Liver (tissue), 9 donors: Measurements from ENCODE around the gene DMAC1. TPM values are rescaled to one million over a fixed set of nuclear protein-coding genes. Genes with fewer than 3 reads are reported as not detected.

ENCODE experiments used
- DNase-seq: peaks from one replicate; pipeline ENCODE4 v3.0.0-alpha.2; 2017; ENCODE audit warnings: low spot score
- H3K27ac ChIP-seq, 2 donors: one replicate each; pipeline ENCODE4 v1.7.0; 2013; ENCODE audit warnings: inconsistent platforms in 2 of 2, low read length in 2 of 2, control low read depth in 1 of 2, low read depth in 1 of 2, mild to moderate bottlenecking in 1 of 2
- H3K27me3 ChIP-seq, 4 donors: one replicate each; pipeline versions ENCODE4 v1.6.1 to v1.7.0; 2013; ENCODE audit warnings: low read length in 3 of 4, inconsistent platforms in 1 of 4, mild to moderate bottlenecking in 1 of 4, moderate library complexity in 1 of 4; ENCODE audit not compliant: control insufficient read depth in 4 of 4, insufficient read depth in 4 of 4
- H3K36me3 ChIP-seq, 4 donors: one replicate each; pipeline versions ENCODE4 v1.6.1 to v1.7.0; 2013; ENCODE audit warnings: low read length in 3 of 4, mild to moderate bottlenecking in 3 of 4, low read depth in 1 of 4, moderate library complexity in 1 of 4; ENCODE audit not compliant: control insufficient read depth in 4 of 4, insufficient read depth in 3 of 4
- H3K4me1 ChIP-seq, 4 donors: one replicate each; pipeline versions ENCODE4 v1.6.1 to v1.7.0; 2013; ENCODE audit warnings: low read length in 3 of 4, mild to moderate bottlenecking in 3 of 4, moderate library complexity in 1 of 4; ENCODE audit not compliant: control insufficient read depth in 4 of 4, insufficient read depth in 4 of 4
- H3K4me3 ChIP-seq, 3 donors: one replicate each; pipeline versions ENCODE4 v1.6.1 to v1.7.0; 2013; ENCODE audit warnings: low read length in 3 of 3, control low read depth in 1 of 3, low read depth in 1 of 3, mild to moderate bottlenecking in 1 of 3
- H3K9ac ChIP-seq, 2 donors: one replicate each; pipeline ENCODE4 v1.7.0; 2013; ENCODE audit warnings: low read length in 2 of 2, mild to moderate bottlenecking in 2 of 2, moderate library complexity in 2 of 2, control low read depth in 1 of 2, low read depth in 1 of 2
- H3K9me3 ChIP-seq, 4 donors: one replicate each; pipeline versions ENCODE4 v1.6.1 to v1.7.0; 2013; ENCODE audit warnings: low read length in 3 of 4; ENCODE audit not compliant: control insufficient read depth in 4 of 4
- EGR1 ChIP-seq, 2 donors: IDR thresholded peaks; 2 replicates each; pipeline ENCODE4 v1.6.1; 2016 to 2018; ENCODE audit warnings: antibody characterized with exemption in 2 of 2, low read depth in 2 of 2
- FOXA1 ChIP-seq: IDR thresholded peaks from 2 replicates; pipeline ENCODE4 v1.6.1; 2016; ENCODE audit warnings: antibody characterized with exemption
- GABPA ChIP-seq, 2 donors: IDR thresholded peaks in 1 of 2; conservative IDR thresholded peaks in 1 of 2; 2 replicates each; pipeline ENCODE4 v1.6.1; 2016; ENCODE audit warnings: antibody characterized with exemption in 2 of 2, mild to moderate bottlenecking in 1 of 2, moderate library complexity in 1 of 2
- HNF4A ChIP-seq, 2 donors: conservative IDR thresholded peaks; 2 replicates each; pipeline ENCODE4 v1.6.1; 2016; ENCODE audit warnings: antibody characterized with exemption in 2 of 2, mild to moderate bottlenecking in 2 of 2
- HNF4G ChIP-seq: IDR thresholded peaks from 2 replicates; pipeline ENCODE4 v1.6.1; 2016; ENCODE audit warnings: antibody characterized with exemption
- JUND ChIP-seq, 2 donors: IDR thresholded peaks; 2 replicates each; pipeline ENCODE4 v1.6.1; 2016; ENCODE audit warnings: antibody characterized with exemption in 2 of 2
- MAX ChIP-seq: IDR thresholded peaks from 2 replicates; pipeline ENCODE4 v1.6.1; 2016; ENCODE audit warnings: antibody characterized with exemption
- RAD21 ChIP-seq, 2 donors: IDR thresholded peaks; 2 replicates each; pipeline ENCODE4 v1.6.1; 2016; ENCODE audit warnings: antibody characterized with exemption in 2 of 2, mild to moderate bottlenecking in 2 of 2
- RXRA ChIP-seq, 2 donors: IDR thresholded peaks; 2 replicates each; pipeline ENCODE4 v1.6.1; 2017 to 2018; ENCODE audit warnings: antibody characterized with exemption in 2 of 2, mild to moderate bottlenecking in 1 of 2
- SP1 ChIP-seq: IDR thresholded peaks from 2 replicates; pipeline ENCODE4 v1.6.1; 2018; ENCODE audit warnings: antibody characterized with exemption, mild to moderate bottlenecking
- TAF1 ChIP-seq: conservative IDR thresholded peaks from 2 replicates; pipeline ENCODE4 v1.6.1; 2016; ENCODE audit warnings: antibody characterized with exemption, mild to moderate bottlenecking
- YY1 ChIP-seq: IDR thresholded peaks from 2 replicates; pipeline ENCODE4 v1.6.1; 2016; ENCODE audit warnings: antibody characterized with exemption, mild to moderate bottlenecking
- ZBTB33 ChIP-seq: IDR thresholded peaks from 2 replicates; pipeline ENCODE4 v1.6.1; 2016; ENCODE audit warnings: antibody characterized with exemption
- WGBS: extraction: QIAGEN DNeasy Blood & Tissue Kit; methylation state at CpG from one replicate; pipeline ENCODE4 v1.1.7; 2013; 5-methylcytosine and 5-hydroxymethylcytosine counted together
- polyA plus RNA-seq, 2 donors: library from polyadenylated mRNA; stranded (reverse) in 1 of 2; unstranded in 1 of 2; fragments of 200-250 nt in 1 of 2; fragments of >200 nt in 1 of 2; fragmentation: Nextera tagmentation in 1 of 2; extraction: Ambion mirVana in 1 of 2; gene quantifications; one replicate each; pipeline versions ENCODE4 v1.2.1 to v1.2.3, GENCODE V29; 2013 to 2015
- total RNA-seq, 2 donors: library from RNA; depleted of rRNA; stranded (reverse); fragments of >200 nt; gene quantifications; one replicate each; pipeline ENCODE4 v1.2.3, GENCODE V29; 2014
- TF ChIP-seq, protein P1 (sequence below): fragments of 150-350 bp; IDR thresholded peaks from 2 replicates; pipeline ENCODE4 v1.5.1; 2017; ENCODE audit warnings: improper control_type of control experiment, low read depth, low read length; ENCODE audit not compliant: missing input control
- TF ChIP-seq, protein P2 (sequence below): IDR thresholded peaks from 2 replicates; pipeline ENCODE4 v1.6.1; 2016; ENCODE audit warnings: antibody characterized with exemption, mild to moderate bottlenecking
- TF ChIP-seq, protein P3 (sequence below): IDR thresholded peaks from 2 replicates; pipeline ENCODE4 v1.6.1; 2016; ENCODE audit warnings: antibody characterized with exemption
- donor health status: healthy.
- donor health status: healthy.
- donor health status: healthy.
- donor health status: healthy.
- donor health status: healthy.

Gene DMAC1
- total and polyA plus RNA-seq, 4 donors, result 4.4 to 53.0 (median 9.0) TPM

DNA sequence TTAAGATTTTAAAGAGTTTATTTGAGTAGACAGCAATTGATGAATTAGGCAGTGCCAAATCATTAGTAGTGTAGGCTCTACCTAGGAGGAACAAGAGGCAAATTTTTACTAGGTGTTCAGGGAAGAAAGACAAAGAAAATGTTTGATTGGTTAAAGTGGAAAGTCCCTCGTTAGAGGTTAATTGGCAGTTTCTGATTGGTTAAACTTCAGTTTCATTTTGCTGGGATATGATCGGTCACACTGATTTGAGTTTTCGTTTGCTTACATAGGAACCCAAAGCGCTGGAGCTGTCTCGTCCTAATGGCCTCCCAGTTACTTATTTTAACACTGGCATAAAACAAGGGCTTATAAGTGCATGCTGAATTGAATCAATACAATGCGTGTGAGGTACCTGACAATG, 15.1 kb downstream of the DMAC1 start:
- TF ChIP-seq, protein P1, sequence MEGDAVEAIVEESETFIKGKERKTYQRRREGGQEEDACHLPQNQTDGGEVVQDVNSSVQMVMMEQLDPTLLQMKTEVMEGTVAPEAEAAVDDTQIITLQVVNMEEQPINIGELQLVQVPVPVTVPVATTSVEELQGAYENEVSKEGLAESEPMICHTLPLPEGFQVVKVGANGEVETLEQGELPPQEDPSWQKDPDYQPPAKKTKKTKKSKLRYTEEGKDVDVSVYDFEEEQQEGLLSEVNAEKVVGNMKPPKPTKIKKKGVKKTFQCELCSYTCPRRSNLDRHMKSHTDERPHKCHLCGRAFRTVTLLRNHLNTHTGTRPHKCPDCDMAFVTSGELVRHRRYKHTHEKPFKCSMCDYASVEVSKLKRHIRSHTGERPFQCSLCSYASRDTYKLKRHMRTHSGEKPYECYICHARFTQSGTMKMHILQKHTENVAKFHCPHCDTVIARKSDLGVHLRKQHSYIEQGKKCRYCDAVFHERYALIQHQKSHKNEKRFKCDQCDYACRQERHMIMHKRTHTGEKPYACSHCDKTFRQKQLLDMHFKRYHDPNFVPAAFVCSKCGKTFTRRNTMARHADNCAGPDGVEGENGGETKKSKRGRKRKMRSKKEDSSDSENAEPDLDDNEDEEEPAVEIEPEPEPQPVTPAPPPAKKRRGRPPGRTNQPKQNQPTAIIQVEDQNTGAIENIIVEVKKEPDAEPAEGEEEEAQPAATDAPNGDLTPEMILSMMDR, result no peak
- TF ChIP-seq FOXA1 (no peak), JUND (IDR thresholded peaks at IDR 0.05) (no peak), HNF4G (no peak), YY1 (no peak), RXRA (IDR thresholded peaks at IDR 0.05) (no peak), MAX (no peak), RAD21 (IDR thresholded peaks at IDR 0.05) (no peak), HNF4A (conservative IDR thresholded peaks at IDR 0.05) (no peak)
- TF ChIP-seq, protein P2, sequence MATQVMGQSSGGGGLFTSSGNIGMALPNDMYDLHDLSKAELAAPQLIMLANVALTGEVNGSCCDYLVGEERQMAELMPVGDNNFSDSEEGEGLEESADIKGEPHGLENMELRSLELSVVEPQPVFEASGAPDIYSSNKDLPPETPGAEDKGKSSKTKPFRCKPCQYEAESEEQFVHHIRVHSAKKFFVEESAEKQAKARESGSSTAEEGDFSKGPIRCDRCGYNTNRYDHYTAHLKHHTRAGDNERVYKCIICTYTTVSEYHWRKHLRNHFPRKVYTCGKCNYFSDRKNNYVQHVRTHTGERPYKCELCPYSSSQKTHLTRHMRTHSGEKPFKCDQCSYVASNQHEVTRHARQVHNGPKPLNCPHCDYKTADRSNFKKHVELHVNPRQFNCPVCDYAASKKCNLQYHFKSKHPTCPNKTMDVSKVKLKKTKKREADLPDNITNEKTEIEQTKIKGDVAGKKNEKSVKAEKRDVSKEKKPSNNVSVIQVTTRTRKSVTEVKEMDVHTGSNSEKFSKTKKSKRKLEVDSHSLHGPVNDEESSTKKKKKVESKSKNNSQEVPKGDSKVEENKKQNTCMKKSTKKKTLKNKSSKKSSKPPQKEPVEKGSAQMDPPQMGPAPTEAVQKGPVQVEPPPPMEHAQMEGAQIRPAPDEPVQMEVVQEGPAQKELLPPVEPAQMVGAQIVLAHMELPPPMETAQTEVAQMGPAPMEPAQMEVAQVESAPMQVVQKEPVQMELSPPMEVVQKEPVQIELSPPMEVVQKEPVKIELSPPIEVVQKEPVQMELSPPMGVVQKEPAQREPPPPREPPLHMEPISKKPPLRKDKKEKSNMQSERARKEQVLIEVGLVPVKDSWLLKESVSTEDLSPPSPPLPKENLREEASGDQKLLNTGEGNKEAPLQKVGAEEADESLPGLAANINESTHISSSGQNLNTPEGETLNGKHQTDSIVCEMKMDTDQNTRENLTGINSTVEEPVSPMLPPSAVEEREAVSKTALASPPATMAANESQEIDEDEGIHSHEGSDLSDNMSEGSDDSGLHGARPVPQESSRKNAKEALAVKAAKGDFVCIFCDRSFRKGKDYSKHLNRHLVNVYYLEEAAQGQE, result no peak
- TF ChIP-seq, protein P3, sequence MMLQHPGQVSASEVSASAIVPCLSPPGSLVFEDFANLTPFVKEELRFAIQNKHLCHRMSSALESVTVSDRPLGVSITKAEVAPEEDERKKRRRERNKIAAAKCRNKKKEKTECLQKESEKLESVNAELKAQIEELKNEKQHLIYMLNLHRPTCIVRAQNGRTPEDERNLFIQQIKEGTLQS, result no peak
- Histone ChIP-seq H3K4me3 (no peak overlapping the region), H3K9me3 (no peaks in the 10 kb centered on the region), H3K4me1 (no peaks in the 10 kb centered on the region), H3K9ac (no peak overlapping the region), H3K27me3 (no peaks in the 10 kb centered on the region), H3K27ac (no peak overlapping the region), H3K36me3 (no peaks in the 10 kb centered on the region)
- DNase-seq, result no peak
- 90% methylated on average over 6 of the region's 6 CpGs for WGBS

- no peak overlapping the region for H3K9ac ChIP-seq
- no peaks in the 10 kb centered on the region for H3K36me3 ChIP-seq
- H3K4me1 ChIP-seq, result no peaks in the 10 kb centered on the region
- no peaks in the 10 kb centered on the region for H3K9me3 ChIP-seq
- no peak overlapping the region for H3K4me3 ChIP-seq
- H3K27ac ChIP-seq, result no peak overlapping the region
- TF ChIP-seq HNF4G (no peak), ZBTB33 (no peak), RXRA (IDR thresholded peaks at IDR 0.05) (no peak), JUND (IDR thresholded peaks at IDR 0.05) (no peak), TAF1 (no peak), MAX (no peak), GABPA (IDR thresholded peaks at IDR 0.05 in 1 of 2, conservative IDR thresholded peaks at IDR 0.05 in 1 of 2) (no peak), SP1 (no peak), EGR1 (IDR thresholded peaks at IDR 0.05; ENCODE audit: low read depth in 2 of 2) (no peak)
- TF ChIP-seq, protein P1, result no peak
- TF ChIP-seq, protein P2, result no peak
- DNase-seq, result no peak
- no peaks in the 10 kb centered on the region for H3K27me3 ChIP-seq
- 89% methylated on average over 5 of the region's 5 CpGs for WGBS
Observed at GRCh38 chr9:7783635-7784063, 15.9 kb downstream of the DMAC1 start.
